Central memory CD8-positive, alpha-beta T cell (primary cell): ENCODE results near the gene PMEPA1.

ENCODE experiments used
- ATAC-seq: fragments of 150-1000 bp; cut with Tn5 transposase; replicated peaks from 2 replicates; pipeline ENCODE4 v1.10.0; 2022; ENCODE audit warnings: mild to moderate bottlenecking, moderate FRiP score, moderate number of reproducible peaks; ENCODE audit not compliant: poor library complexity, severe bottlenecking; ENCODE audit errors: extremely low read depth
- DNase-seq, 2 donors: peaks; one replicate each; pipeline ENCODE4 v3.0.0; 2021; ENCODE audit warnings: low spot score in 2 of 2
- H3K27ac Mint-ChIP-seq: one replicate; pipeline ENCODE4 v1.8.0; 2022; ENCODE audit warnings: low read depth, mild to moderate bottlenecking, moderate library complexity, mixed read lengths
- H3K27me3 Mint-ChIP-seq: one replicate; pipeline ENCODE4 v1.8.0; 2022; ENCODE audit warnings: mixed read lengths
- H3K36me3 Mint-ChIP-seq: one replicate; pipeline ENCODE4 v1.8.0; 2022; ENCODE audit warnings: mild to moderate bottlenecking, moderate library complexity, mixed read lengths; ENCODE audit not compliant: insufficient read depth
- H3K4me1 Mint-ChIP-seq: one replicate; pipeline ENCODE4 v1.8.0; 2022; ENCODE audit warnings: mixed read lengths
- H3K4me3 Mint-ChIP-seq: one replicate; pipeline ENCODE4 v1.8.0; 2022; ENCODE audit warnings: mild to moderate bottlenecking, moderate library complexity, mixed read lengths
- H3K9me3 Mint-ChIP-seq: one replicate; pipeline ENCODE4 v1.8.0; 2022; ENCODE audit warnings: mixed read lengths

The PMEPA1 gene

GRCh38 chr20:57671662-57672061 is 38.2 kb downstream of the PMEPA1 start:
- DNase-seq: no peak
- H3K4me1 Mint-ChIP-seq: peaks cover 10% of the 10 kb centered on the region
- H3K4me3 Mint-ChIP-seq: no peak overlapping the region
- H3K36me3 Mint-ChIP-seq: no peaks in the 10 kb centered on the region
- no peaks in the 10 kb centered on the region for H3K9me3 Mint-ChIP-seq
- H3K27me3 Mint-ChIP-seq: peaks cover 18% of the 10 kb centered on the region
- no peak overlapping the region for H3K27ac Mint-ChIP-seq
- ATAC-seq: no peak

- no peak for ATAC-seq
- H3K4me3 Mint-ChIP-seq: no peak overlapping the region
- H3K4me1 Mint-ChIP-seq: peaks cover 10% of the 10 kb centered on the region
- no peaks in the 10 kb centered on the region for H3K36me3 Mint-ChIP-seq
- no peak for DNase-seq
- peaks cover 12% of the 10 kb centered on the region for H3K27me3 Mint-ChIP-seq
- H3K27ac Mint-ChIP-seq: no peak overlapping the region
- no peaks in the 10 kb centered on the region for H3K9me3 Mint-ChIP-seq
These were observed 38.8 kb downstream of the PMEPA1 start for GRCh38 chr20:57671072-57671391.

DNA sequence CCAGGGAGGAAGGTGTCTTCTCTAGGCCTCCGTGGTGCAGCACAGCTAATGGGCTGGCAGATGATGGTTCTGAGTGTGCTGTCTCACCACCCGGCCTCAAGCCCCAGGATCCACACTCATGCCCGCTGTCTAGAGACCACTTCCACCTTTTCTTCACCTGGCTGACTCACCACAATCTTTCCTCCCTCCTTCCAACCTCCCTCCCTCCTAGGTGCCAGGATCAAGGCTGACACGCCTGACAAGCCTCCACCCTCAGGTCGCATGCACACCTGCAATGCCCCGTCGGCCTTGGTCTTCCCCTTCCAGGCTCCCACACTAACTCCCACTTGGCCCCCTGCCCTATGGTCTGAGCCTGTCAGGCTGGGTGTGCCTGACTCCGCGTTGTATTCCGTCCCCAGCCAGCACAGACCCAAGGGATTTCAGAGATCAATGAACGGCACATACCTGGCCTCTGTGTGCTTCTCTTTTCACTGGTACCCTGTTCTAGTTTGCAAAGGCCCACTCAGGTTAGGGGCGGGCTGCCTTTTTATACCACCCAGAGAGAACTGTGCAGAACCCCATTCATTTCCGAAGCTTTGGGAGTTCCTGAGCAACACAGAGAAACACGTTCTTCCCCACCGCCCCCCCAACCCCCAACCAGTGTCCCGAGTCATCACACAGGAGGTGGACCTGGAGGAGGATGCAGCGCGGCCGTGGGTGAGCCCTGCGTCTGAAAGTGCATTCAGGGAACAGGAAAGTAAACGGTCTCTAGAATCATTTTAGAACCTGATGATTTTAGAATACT is 39.3 kb downstream of the PMEPA1 start:
- Mint-ChIP-seq H3K4me3 (no peak overlapping the region), H3K9me3 (no peaks in the 10 kb centered on the region), H3K27me3 (peaks cover 7% of the 10 kb centered on the region), H3K27ac (no peak overlapping the region), H3K36me3 (no peaks in the 10 kb centered on the region), H3K4me1 (peaks cover 10% of the 10 kb centered on the region)
- no peak for DNase-seq
- ATAC-seq: no peak

- peaks cover 10% of the 10 kb centered on the region for H3K4me1 Mint-ChIP-seq
- ATAC-seq: no peak
- no peaks in the 10 kb centered on the region for H3K9me3 Mint-ChIP-seq
- peaks cover 7% of the 10 kb centered on the region for H3K27me3 Mint-ChIP-seq
- no peak overlapping the region for H3K27ac Mint-ChIP-seq
- no peak overlapping the region for H3K4me3 Mint-ChIP-seq
- no peak for DNase-seq
- H3K36me3 Mint-ChIP-seq: no peaks in the 10 kb centered on the region
These were observed 40.2 kb downstream of the PMEPA1 start for GRCh38 chr20:57669632-57670031.

DNA sequence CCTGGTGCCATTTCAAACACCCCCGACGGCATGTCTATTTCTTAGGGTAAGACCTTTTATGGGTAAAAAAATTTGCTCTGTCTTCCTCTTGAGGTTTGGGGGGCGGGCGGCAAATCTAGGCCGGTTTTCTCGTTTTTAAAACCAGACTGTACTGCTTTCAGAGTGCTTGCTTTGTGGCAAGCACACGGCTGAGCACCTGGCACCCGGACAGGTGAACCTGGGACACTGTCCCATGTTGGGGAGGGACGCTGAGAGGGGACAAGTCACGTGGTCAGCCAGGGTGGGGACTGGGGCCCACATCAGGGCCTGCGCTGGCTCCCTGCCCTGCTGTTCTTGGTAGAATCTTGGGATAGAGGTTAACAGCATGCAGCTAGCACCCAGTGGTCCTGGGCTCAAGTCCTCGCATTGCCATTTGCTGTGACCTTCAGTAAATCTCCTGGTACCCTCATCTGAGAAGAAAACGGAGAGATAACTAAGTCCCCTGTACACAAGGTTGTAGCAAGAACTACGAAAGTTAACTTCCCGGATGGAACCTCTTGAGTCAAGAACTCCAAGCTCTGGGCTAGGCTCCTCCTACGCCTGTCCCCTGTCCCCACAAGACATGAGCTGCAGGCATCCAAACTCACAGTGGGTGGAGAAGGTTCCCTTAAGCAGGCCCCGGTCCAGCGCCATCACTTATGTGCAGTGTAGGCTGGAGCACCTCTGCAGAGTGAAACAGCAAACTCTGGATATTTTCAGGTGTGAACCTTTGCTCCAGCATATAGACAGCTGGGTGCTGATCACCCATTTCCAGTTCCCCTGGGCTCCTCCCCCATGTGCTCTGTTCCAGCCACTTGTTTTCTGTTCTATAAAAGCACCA is 41.7 kb downstream of the PMEPA1 start:
- no peak overlapping the region for H3K4me3 Mint-ChIP-seq
- peaks cover 10% of the 10 kb centered on the region for H3K4me1 Mint-ChIP-seq
- H3K9me3 Mint-ChIP-seq: no peaks in the 10 kb centered on the region
- DNase-seq (no peak), ATAC-seq (no peak)
- H3K27me3 Mint-ChIP-seq: peaks cover 4% of the 10 kb centered on the region
- no peaks in the 10 kb centered on the region for H3K36me3 Mint-ChIP-seq
- no peak overlapping the region for H3K27ac Mint-ChIP-seq

- no peaks in the 10 kb centered on the region for H3K36me3 Mint-ChIP-seq
- no peaks in the 10 kb centered on the region for H3K9me3 Mint-ChIP-seq
- no peak for ATAC-seq
- no peak overlapping the region for H3K4me3 Mint-ChIP-seq
- H3K27me3 Mint-ChIP-seq: no peaks in the 10 kb centered on the region
- peaks cover 10% of the 10 kb centered on the region for H3K4me1 Mint-ChIP-seq
- H3K27ac Mint-ChIP-seq: no peak overlapping the region
- no peak for DNase-seq
These were observed 42.4 kb downstream of the PMEPA1 start for GRCh38 chr20:57667388-57667787.

DNA sequence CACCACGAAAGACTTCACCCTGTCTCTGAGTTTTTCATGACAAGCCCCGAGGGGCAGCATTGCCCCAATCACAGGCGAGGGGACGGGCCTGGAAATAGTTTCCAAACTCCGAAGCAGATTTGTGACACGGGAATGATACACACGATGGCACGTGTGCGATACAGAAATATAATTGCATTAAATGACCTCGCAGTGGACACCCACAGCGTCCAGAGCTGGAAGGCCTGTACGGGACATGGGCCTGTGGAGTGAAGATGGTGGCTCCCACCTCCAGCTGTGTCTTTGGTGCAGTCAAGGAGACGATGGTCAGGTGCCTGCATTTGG is 43.0 kb downstream of the PMEPA1 start:
- Mint-ChIP-seq H3K9me3 (no peaks in the 10 kb centered on the region), H3K27ac (no peak overlapping the region), H3K4me1 (peaks cover 10% of the 10 kb centered on the region), H3K36me3 (no peaks in the 10 kb centered on the region), H3K4me3 (no peak overlapping the region), H3K27me3 (no peaks in the 10 kb centered on the region)
- DNase-seq: no peak
- ATAC-seq: no peak

DNA sequence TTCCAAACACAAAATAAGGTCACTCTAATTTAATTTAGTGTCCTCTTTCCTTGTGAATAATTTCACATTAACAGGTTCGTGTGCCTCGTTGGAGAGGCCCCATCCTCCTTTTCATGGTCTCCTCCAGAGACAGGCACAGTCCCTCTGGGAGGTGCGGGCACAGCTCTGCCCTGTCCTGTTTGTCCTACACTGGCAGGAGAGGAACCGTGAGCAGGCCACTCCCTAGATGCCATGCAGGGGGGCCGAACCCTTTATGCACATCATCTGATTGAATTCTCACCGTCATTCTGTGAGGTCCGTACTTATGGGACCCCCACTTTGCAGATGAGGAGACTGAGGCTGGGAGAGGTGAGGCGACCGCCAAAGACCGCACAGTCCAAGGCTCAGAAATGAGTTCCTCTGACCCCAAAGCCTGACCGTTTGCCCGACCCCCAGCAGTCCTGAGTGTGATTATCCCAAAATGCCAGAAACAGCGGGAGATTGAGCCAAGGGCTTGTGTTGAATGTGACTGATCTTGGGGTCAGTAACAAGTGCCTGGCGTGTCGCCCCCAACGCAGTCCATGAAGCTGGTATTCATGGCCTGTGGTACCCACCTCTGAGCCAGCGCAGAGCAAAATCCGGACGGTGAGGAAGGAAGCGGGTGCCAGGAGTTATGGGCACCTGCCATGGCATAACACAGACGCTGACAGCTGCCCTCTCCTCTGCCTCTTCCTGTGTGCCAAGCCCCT is 43.5 kb downstream of the PMEPA1 start:
- H3K36me3 Mint-ChIP-seq: no peaks in the 10 kb centered on the region
- H3K4me1 Mint-ChIP-seq: peaks cover 10% of the 10 kb centered on the region
- no peak for DNase-seq
- no peak overlapping the region for H3K4me3 Mint-ChIP-seq
- ATAC-seq: no peak
- H3K9me3 Mint-ChIP-seq: no peaks in the 10 kb centered on the region
- H3K27me3 Mint-ChIP-seq: no peaks in the 10 kb centered on the region
- H3K27ac Mint-ChIP-seq: no peak overlapping the region

- Mint-ChIP-seq H3K27ac (no peak overlapping the region), H3K4me3 (no peak overlapping the region), H3K36me3 (no peaks in the 10 kb centered on the region), H3K27me3 (no peaks in the 10 kb centered on the region), H3K9me3 (no peaks in the 10 kb centered on the region), H3K4me1 (peaks cover 9% of the 10 kb centered on the region)
- no peak for DNase-seq
- no peak for ATAC-seq
These were observed 44.2 kb downstream of the PMEPA1 start for GRCh38 chr20:57665589-57665971.

DNA sequence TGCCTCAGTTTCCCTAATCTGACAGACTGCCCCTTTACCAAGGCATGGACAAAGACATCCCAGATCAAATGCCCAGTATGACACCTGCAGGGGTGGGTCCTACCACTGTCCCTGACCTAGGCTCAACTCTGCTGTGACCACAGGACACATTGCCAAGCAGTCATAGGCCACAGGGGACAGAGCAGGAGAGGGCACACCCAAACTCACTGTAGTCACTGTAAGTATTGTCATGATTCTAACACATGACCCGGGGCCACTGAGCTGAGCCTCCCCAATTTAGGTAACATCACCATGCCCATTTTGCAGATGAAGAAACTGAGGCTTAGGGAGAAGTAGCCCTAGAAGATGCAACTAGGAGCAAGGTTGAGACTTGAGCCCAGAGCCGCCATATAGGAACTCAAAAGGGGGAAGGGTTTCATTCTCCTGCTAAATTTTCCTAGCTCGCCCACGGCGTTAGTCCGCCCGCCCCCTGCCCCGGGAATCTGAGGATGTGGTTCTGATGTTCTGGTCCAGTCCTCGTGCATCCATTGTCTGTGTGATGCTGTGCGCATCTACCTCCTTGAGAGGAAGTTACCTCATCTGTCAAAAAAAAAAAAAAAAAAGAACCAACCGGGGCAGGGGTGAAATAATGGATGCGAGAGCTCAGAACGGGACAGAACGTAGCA is 44.8 kb downstream of the PMEPA1 start:
- H3K27me3 Mint-ChIP-seq: no peaks in the 10 kb centered on the region
- H3K27ac Mint-ChIP-seq: no peak overlapping the region
- no peak for DNase-seq

GRCh38 chr20:57664476-57664875 is 45.3 kb downstream of the PMEPA1 start:
- no peaks in the 10 kb centered on the region for H3K27me3 Mint-ChIP-seq
- H3K36me3 Mint-ChIP-seq: no peaks in the 10 kb centered on the region
- H3K4me3 Mint-ChIP-seq: no peak overlapping the region
- ATAC-seq: no peak
- peaks cover 5% of the 10 kb centered on the region for H3K4me1 Mint-ChIP-seq
- no peaks in the 10 kb centered on the region for H3K9me3 Mint-ChIP-seq
- DNase-seq: no peak
- no peak overlapping the region for H3K27ac Mint-ChIP-seq

More for the DNA sequence above, 44.8 kb downstream of the PMEPA1 start:
- Mint-ChIP-seq H3K4me3 (no peak overlapping the region), H3K36me3 (no peaks in the 10 kb centered on the region), H3K9me3 (no peaks in the 10 kb centered on the region), H3K4me1 (peaks cover 5% of the 10 kb centered on the region)
- ATAC-seq: no peak

DNA sequence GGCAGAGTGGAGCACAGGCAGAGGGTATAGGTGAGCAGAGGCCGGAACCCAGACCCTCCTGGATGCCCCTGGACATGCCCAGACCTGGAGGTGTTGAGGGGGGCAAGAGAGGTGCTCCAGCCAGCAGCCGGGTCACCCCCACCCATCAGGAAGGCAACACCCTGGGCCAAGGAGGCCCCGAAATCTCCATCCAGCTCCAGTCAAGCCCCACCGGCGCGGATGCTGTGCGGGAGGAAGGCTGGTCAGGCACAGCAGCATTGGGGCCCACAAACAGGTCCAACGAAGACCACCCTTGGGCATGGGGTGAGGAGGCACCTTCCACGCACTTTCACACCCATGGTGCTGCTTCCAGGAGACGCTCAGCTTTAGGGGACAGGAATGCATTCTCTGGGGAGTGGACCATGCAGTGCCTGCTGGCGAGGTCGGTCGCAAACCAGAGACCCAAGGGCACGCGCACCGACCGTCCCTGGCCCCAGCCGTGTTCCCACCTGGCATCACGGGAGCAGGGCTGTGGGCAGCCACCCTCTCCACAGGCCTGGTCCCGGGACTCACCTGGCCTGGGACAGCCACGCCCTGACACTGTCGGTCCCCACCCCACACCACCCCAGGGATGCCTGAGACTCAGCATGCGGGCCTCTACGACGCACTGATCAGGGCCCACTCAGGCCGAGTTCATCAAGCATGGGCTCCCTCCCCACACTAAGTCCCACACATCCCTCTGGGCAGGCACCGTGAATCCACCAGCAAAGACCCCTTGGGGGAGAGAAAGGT is 45.9 kb downstream of the PMEPA1 start:
- H3K9me3 Mint-ChIP-seq: no peaks in the 10 kb centered on the region
- H3K27me3 Mint-ChIP-seq: no peaks in the 10 kb centered on the region
- H3K36me3 Mint-ChIP-seq: no peaks in the 10 kb centered on the region
- DNase-seq (no peak), ATAC-seq (no peak)
- H3K4me1 Mint-ChIP-seq: peaks cover 4% of the 10 kb centered on the region
- H3K27ac Mint-ChIP-seq: no peak overlapping the region
- no peak overlapping the region for H3K4me3 Mint-ChIP-seq
